ENCODE measurements around the gene RUSC1. TPM values are rescaled to one million over a fixed set of nuclear protein-coding genes. Genes with fewer than 3 reads are reported as not detected.

The RUSC1 gene
- total RNA-seq, 3 donors from 2014 or later: 14.1 to 22.4 (median 14.4) TPM

DNA sequence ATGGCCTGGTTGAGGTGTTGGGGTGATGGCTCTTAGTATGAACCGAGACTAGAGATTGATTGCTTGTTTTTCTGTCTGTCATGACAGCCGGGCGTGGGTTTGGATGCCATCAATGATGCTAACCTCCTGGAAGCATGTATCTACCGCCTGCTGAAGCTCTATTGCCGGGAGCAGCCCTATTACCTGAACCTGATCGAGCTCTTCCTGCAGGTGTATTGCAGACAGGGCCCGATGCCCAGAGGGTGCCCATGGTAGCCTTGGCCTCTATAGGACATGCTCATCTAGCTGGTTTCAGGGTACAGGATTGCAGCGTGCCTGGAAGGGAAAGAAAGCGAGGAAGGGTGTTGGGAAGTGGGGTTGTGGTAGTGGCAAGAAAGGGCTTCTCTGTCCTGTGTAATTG, 2.6 kb upstream of the RUSC1 start:
- H3K36me3 ChIP-seq: no peaks in the 10 kb centered on the region
- H3K27me3 ChIP-seq: no peaks in the 10 kb centered on the region
- no peak overlapping the region for H3K27ac ChIP-seq
- DNase-seq (ENCODE audit: low spot score in 2 of 2): no peak
- intact Hi-C loops (cut with DNase I; ENCODE audit: low total_unique reads): no loop called here
- no peaks in the 10 kb centered on the region for H3K9me3 ChIP-seq
- no peak overlapping the region for H3K4me3 ChIP-seq
- TF ChIP-seq POLR2AphosphoS5 (IDR thresholded peaks at IDR 0.05): no peak
- TF ChIP-seq, protein P1, sequence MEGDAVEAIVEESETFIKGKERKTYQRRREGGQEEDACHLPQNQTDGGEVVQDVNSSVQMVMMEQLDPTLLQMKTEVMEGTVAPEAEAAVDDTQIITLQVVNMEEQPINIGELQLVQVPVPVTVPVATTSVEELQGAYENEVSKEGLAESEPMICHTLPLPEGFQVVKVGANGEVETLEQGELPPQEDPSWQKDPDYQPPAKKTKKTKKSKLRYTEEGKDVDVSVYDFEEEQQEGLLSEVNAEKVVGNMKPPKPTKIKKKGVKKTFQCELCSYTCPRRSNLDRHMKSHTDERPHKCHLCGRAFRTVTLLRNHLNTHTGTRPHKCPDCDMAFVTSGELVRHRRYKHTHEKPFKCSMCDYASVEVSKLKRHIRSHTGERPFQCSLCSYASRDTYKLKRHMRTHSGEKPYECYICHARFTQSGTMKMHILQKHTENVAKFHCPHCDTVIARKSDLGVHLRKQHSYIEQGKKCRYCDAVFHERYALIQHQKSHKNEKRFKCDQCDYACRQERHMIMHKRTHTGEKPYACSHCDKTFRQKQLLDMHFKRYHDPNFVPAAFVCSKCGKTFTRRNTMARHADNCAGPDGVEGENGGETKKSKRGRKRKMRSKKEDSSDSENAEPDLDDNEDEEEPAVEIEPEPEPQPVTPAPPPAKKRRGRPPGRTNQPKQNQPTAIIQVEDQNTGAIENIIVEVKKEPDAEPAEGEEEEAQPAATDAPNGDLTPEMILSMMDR (IDR thresholded peaks at IDR 0.05): no peak
- no peak for TF ChIP-seq POLR2A (IDR thresholded peaks at IDR 0.05)
- peaks cover 5% of the 10 kb centered on the region in 2 donors for H3K4me1 ChIP-seq

DNA sequence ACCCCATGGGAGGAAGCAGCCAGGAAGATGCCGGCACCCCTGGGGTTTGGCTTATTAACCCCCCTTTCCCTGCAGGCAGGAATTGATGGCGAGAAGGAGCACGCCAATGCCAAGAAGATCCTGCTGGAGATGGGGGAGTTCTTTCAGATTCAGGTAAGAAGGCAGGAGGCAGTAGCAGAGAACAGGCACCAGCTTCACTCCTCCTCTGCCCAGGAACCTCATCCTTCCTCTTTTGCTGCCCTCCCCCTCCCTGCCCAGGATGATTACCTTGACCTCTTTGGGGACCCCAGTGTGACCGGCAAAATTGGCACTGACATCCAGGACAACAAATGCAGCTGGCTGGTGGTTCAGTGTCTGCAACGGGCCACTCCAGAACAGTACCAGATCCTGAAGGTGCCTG, 1.2 kb upstream of the RUSC1 start:
- Histone ChIP-seq H3K4me3 (no peak overlapping the region), H3K36me3 (no peaks in the 10 kb centered on the region), H3K4me1 (peaks cover 5% of the 10 kb centered on the region in 2 donors), H3K27me3 (no peaks in the 10 kb centered on the region), H3K9me3 (no peaks in the 10 kb centered on the region), H3K27ac (no peak overlapping the region)
- TF ChIP-seq, protein P1 (IDR thresholded peaks at IDR 0.05): no peak
- TF ChIP-seq POLR2AphosphoS5 (IDR thresholded peaks at IDR 0.05) (no peak), POLR2A (IDR thresholded peaks at IDR 0.05) (no peak)
- intact Hi-C loops (cut with DNase I; ENCODE audit: low total_unique reads): no loop called here
- DNase-seq (ENCODE audit: low spot score in 2 of 2): no peak

DNA sequence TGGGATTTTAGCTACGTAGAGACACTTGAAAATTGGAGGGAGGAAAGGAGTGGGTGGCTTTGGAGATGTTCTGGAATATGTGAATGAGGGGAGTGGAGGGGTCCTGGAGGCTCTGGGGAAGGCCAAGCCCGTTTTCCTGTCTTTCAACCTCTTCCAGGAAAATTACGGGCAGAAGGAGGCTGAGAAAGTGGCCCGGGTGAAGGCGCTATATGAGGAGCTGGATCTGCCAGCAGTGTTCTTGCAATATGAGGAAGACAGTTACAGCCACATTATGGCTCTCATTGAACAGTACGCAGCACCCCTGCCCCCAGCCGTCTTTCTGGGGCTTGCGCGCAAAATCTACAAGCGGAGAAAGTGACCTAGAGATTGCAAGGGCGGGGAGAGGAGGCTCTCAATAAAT, 442 bp upstream of the RUSC1 start:
- intact Hi-C loops (cut with DNase I; ENCODE audit: low total_unique reads): loop anchor here (5.0 kb wide), 1 partner anchor 68 kb away; no protein-coding TSS in a partner anchor
- DNase-seq (ENCODE audit: low spot score in 2 of 2): no peak
- peaks cover 5% of the 10 kb centered on the region in 2 donors for H3K4me1 ChIP-seq
- H3K9me3 ChIP-seq: no peaks in the 10 kb centered on the region
- H3K27ac ChIP-seq: peak overlapping the region in 1 of 2 donors; percentile 97
- H3K27me3 ChIP-seq: no peaks in the 10 kb centered on the region
- no peaks in the 10 kb centered on the region for H3K36me3 ChIP-seq
- no peak for TF ChIP-seq POLR2AphosphoS5 (IDR thresholded peaks at IDR 0.05)
- TF ChIP-seq POLR2A (IDR thresholded peaks at IDR 0.05): no peak
- TF ChIP-seq, protein P1 (IDR thresholded peaks at IDR 0.05): no peak
- H3K4me3 ChIP-seq: peak overlapping the region; percentile 73 to 82 (median 79)

DNA sequence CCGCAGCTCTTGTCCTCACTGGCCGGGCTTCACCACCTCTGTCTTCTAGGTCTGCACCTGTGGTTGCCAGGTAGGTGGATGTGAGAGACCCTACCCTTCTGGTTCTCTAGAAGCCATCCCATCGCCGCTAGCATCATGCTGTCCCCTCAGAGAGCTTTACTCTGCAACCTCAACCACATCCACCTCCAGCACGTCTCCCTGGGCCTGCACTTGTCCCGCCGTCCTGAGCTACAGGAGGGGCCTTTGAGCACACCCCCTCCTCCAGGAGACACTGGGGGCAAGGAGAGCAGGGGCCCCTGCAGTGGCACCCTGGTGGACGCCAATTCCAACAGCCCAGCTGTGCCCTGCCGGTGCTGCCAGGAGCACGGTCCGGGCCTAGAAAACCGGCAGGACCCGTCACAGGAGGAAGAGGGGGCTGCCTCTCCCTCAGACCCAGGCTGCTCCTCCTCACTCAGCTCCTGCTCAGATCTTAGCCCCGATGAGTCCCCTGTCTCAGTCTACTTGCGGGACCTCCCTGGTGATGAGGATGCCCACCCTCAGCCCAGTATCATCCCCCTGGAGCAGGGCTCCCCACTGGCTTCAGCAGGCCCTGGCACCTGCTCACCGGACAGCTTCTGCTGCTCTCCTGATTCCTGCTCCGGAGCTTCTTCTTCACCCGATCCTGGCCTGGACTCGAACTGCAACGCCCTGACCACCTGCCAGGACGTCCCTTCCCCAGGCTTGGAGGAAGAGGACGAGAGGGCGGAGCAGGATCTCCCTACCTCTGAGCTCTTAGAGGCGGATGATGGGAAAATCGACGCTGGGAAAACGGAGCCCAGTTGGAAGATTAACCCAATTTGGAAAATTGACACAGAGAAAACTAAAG, 1.2 kb downstream of the RUSC1 start:
- peaks cover 5 to 9% of the 10 kb centered on the region in 2 donors for H3K4me1 ChIP-seq
- TF ChIP-seq POLR2AphosphoS5 (IDR thresholded peaks at IDR 0.05) (no peak), POLR2A (IDR thresholded peaks at IDR 0.05) (no peak)
- TF ChIP-seq, protein P1 (IDR thresholded peaks at IDR 0.05): no peak
- intact Hi-C loops (cut with DNase I; ENCODE audit: low total_unique reads): loop anchor here (5.0 kb wide), 1 partner anchor 70 kb away; no protein-coding TSS in a partner anchor
- peak overlapping the region; percentile 73 to 82 (median 79) for H3K4me3 ChIP-seq
- DNase-seq (ENCODE audit: low spot score in 2 of 2): no peak
- H3K9me3 ChIP-seq: no peaks in the 10 kb centered on the region
- H3K27me3 ChIP-seq: no peaks in the 10 kb centered on the region
- peak overlapping the region; percentile 90 to 97 for H3K27ac ChIP-seq
- H3K36me3 ChIP-seq: no peaks in the 10 kb centered on the region

DNA sequence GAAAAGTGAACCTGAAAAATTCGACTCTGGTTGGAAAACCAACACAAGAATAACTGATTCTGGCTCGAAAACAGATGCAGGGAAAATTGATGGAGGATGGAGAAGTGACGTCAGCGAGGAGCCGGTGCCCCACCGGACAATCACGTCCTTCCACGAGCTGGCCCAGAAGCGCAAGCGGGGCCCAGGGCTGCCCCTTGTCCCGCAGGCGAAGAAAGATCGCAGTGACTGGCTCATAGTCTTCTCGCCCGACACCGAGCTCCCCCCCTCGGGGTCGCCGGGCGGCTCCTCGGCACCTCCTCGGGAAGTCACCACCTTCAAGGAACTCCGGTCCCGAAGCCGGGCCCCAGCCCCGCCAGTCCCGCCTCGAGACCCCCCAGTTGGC, 1.9 kb downstream of the RUSC1 start:
- Histone ChIP-seq H3K36me3 (no peaks in the 10 kb centered on the region), H3K27ac (peak overlapping the region; percentile 90 to 97), H3K4me1 (peaks cover 5 to 9% of the 10 kb centered on the region in 2 donors), H3K27me3 (no peaks in the 10 kb centered on the region), H3K4me3 (peak overlapping the region; percentile 73 to 82 (median 79)), H3K9me3 (no peaks in the 10 kb centered on the region)
- intact Hi-C loops (cut with DNase I; ENCODE audit: low total_unique reads): loop anchor here (5.0 kb wide), 1 partner anchor 70 kb away; no protein-coding TSS in a partner anchor
- no peak for DNase-seq (ENCODE audit: low spot score in 2 of 2)
- TF ChIP-seq, protein P1 (IDR thresholded peaks at IDR 0.05): no peak
- TF ChIP-seq POLR2AphosphoS5 (IDR thresholded peaks at IDR 0.05) (no peak), POLR2A (IDR thresholded peaks at IDR 0.05) (no peak)

Measured in breast epithelium (tissue), 4 donors.